Measurements from ENCODE around the gene TRPM5. TPM values are rescaled to one million over a fixed set of nuclear protein-coding genes. Genes with fewer than 3 reads are reported as not detected.

Gene TRPM5
- total and polyA plus RNA-seq, 2 donors (not counting 1 experiment from before 2014, with no cell fraction given), result 0.03 TPM; not detected in 1

DNA sequence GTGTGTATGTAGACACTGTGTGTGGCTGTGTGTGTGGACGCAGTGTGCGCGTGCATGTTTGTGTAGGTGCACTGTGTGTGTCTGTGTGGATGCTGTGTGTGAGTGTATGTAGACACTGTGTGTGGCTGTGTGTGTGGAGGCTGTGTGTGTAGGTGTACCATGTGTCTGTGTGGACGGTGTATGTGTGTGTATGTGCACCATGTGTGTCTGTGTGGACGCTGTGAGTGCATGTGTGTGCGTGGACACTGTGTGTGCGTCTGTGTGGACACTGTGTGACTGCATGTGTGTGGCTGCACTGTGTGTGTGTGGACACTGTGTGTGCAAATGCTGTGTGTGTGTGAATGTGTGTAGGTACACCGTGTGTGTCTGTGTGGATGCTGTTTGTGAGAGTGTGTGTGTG lies 10.3 kb downstream of the TRPM5 start:
- Histone ChIP-seq H3K4me3 (ENCODE audit: control extremely low read depth in 1 of 5, extremely low read depth in 1 of 5, insufficient read depth in 1 of 5, low read depth in 2 of 5, low read length in 4 of 5) (no peak overlapping the region), H3K27me3 (replicated peaks in 1 of 4; ENCODE audit: control extremely low read depth in 1 of 4, control insufficient read depth in 3 of 4, insufficient read depth in 4 of 4, low read length in 3 of 4) (peaks cover 0 to 10% (median 1%) of the 10 kb centered on the region in 4 experiments), H3K27ac (ENCODE audit: low read length in 2 of 2) (no peak overlapping the region), H4K20me1 (ENCODE audit: control insufficient read depth, insufficient read depth, low read length, poor library complexity, severe bottlenecking) (no peaks in the 10 kb centered on the region), H3K9me3 (ENCODE audit: control extremely low read depth in 1 of 3, control insufficient read depth in 2 of 3, insufficient read depth in 1 of 3, low read length in 2 of 3) (peaks cover 0 to 14% (median 0%) of the 10 kb centered on the region in 3 donors), H3K79me2 (ENCODE audit: control insufficient read depth, insufficient read depth, low read length) (no peaks in the 10 kb centered on the region), H3K4me2 (replicated peaks; ENCODE audit: low read depth, low read length, poor library complexity, severe bottlenecking) (no peak overlapping the region), H3K36me3 (replicated peaks in 1 of 2; ENCODE audit: control extremely low read depth in 1 of 2, control insufficient read depth in 1 of 2, extremely low read depth in 1 of 2, insufficient read depth in 2 of 2, low read length in 1 of 2) (no peaks in the 10 kb centered on the region), H2AFZ (ENCODE audit: insufficient read depth, low read depth, low read length, poor library complexity, severe bottlenecking) (no peak overlapping the region), H3K4me1 (ENCODE audit: control insufficient read depth in 2 of 2, insufficient read depth in 2 of 2, low read length in 2 of 2) (no peaks in the 10 kb centered on the region), H3K9ac (ENCODE audit: low read length) (no peak overlapping the region)
- ATAC-seq (ENCODE audit: low read depth), result no peak
- Mint-ChIP-seq H3K27ac (no peak overlapping the region), H3K4me3 (no peak overlapping the region), H3K9me3 (ENCODE audit: insufficient read depth) (no peaks in the 10 kb centered on the region), H3K4me1 (no peaks in the 10 kb centered on the region), H3K27me3 (peaks cover 3% of the 10 kb centered on the region)
- ChIA-PET CTCF (no interaction called here), POLR2A (no interaction called here)
- DNase-seq, result no peak
- TF ChIP-seq, protein P1, sequence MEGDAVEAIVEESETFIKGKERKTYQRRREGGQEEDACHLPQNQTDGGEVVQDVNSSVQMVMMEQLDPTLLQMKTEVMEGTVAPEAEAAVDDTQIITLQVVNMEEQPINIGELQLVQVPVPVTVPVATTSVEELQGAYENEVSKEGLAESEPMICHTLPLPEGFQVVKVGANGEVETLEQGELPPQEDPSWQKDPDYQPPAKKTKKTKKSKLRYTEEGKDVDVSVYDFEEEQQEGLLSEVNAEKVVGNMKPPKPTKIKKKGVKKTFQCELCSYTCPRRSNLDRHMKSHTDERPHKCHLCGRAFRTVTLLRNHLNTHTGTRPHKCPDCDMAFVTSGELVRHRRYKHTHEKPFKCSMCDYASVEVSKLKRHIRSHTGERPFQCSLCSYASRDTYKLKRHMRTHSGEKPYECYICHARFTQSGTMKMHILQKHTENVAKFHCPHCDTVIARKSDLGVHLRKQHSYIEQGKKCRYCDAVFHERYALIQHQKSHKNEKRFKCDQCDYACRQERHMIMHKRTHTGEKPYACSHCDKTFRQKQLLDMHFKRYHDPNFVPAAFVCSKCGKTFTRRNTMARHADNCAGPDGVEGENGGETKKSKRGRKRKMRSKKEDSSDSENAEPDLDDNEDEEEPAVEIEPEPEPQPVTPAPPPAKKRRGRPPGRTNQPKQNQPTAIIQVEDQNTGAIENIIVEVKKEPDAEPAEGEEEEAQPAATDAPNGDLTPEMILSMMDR (IDR thresholded peaks at IDR 0.05), result no peak
- no peak for TF ChIP-seq EZH2 (IDR thresholded peaks at IDR 0.05; ENCODE audit: borderline replicate concordance, insufficient read depth, low read depth, low read length, poor library complexity, severe bottlenecking)
- intact Hi-C loops (cut with micrococcal nuclease), result no loop called here
- 99% methylated on average over 8 of the region's 8 CpGs for WGBS (ENCODE audit: insufficient coverage)

DNA sequence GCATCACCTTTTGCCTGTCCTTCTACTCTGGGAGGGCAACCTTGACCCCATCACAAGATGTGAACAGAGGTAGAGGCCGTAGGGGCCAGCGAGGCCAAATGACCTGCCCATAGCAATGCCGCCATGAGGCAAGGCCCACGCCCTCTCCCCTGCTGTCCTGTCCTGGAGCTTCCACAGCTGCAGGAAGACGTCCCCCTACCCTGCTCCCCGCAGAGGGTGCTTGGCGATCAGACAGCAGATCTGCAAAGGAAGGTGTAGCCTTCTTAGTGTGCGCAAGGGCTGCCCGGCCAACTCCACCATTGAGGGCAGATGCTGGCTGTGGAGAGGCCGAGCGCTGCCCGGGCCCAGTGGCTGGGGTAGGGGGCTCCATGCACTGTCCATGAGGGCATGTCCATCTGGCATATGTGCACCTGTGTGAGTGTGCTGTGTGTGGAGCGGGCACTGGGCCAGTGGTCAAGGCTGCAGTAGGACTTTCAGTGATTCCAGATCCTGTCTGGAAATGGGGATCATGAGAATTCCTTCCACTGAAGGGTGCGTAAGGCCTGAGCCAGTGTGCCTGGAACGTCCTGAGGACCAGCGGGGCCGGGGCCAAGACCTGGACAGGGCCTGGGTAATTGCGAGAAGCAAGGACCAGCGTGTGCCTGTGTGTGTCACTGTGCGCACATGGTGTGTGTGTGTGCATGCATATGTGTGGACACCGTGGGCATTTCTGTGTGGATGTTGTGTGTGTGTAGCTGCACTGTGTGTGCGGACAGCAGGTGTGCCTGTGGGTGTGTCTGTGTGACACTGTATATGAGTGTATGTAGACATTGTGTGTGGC lies 11.0 kb downstream of the TRPM5 start:
- no peak for TF ChIP-seq EZH2 (IDR thresholded peaks at IDR 0.05; ENCODE audit: borderline replicate concordance, insufficient read depth, low read depth, low read length, poor library complexity, severe bottlenecking)
- TF ChIP-seq, protein P1 (IDR thresholded peaks at IDR 0.05), result no peak
- Histone ChIP-seq H3K4me3 (ENCODE audit: control extremely low read depth in 1 of 5, extremely low read depth in 1 of 5, insufficient read depth in 1 of 5, low read depth in 2 of 5, low read length in 4 of 5) (no peak overlapping the region), H3K9ac (ENCODE audit: low read length) (no peak overlapping the region), H3K27me3 (replicated peaks in 1 of 4; ENCODE audit: control extremely low read depth in 1 of 4, control insufficient read depth in 3 of 4, insufficient read depth in 4 of 4, low read length in 3 of 4) (peaks cover 0 to 10% (median 1%) of the 10 kb centered on the region in 4 experiments), H3K4me2 (replicated peaks; ENCODE audit: low read depth, low read length, poor library complexity, severe bottlenecking) (no peak overlapping the region), H3K79me2 (ENCODE audit: control insufficient read depth, insufficient read depth, low read length) (no peaks in the 10 kb centered on the region), H3K9me3 (ENCODE audit: control extremely low read depth in 1 of 3, control insufficient read depth in 2 of 3, insufficient read depth in 1 of 3, low read length in 2 of 3) (peaks cover 0 to 14% (median 0%) of the 10 kb centered on the region in 3 donors), H3K36me3 (replicated peaks in 1 of 2; ENCODE audit: control extremely low read depth in 1 of 2, control insufficient read depth in 1 of 2, extremely low read depth in 1 of 2, insufficient read depth in 2 of 2, low read length in 1 of 2) (no peaks in the 10 kb centered on the region), H3K4me1 (ENCODE audit: control insufficient read depth in 2 of 2, insufficient read depth in 2 of 2, low read length in 2 of 2) (no peaks in the 10 kb centered on the region), H4K20me1 (ENCODE audit: control insufficient read depth, insufficient read depth, low read length, poor library complexity, severe bottlenecking) (no peaks in the 10 kb centered on the region), H2AFZ (ENCODE audit: insufficient read depth, low read depth, low read length, poor library complexity, severe bottlenecking) (no peak overlapping the region), H3K27ac (ENCODE audit: low read length in 2 of 2) (no peak overlapping the region)
- Mint-ChIP-seq H3K27me3 (peaks cover 3% of the 10 kb centered on the region), H3K4me3 (no peak overlapping the region), H3K27ac (no peak overlapping the region), H3K4me1 (no peaks in the 10 kb centered on the region), H3K9me3 (ENCODE audit: insufficient read depth) (no peaks in the 10 kb centered on the region)
- WGBS (ENCODE audit: insufficient coverage), result 95% methylated on average over 21 of the region's 22 CpGs
- ATAC-seq (ENCODE audit: low read depth), result no peak
- POLR2A ChIA-PET, result no interaction called here
- CTCF ChIA-PET, result interaction anchor here (1.0 to 1.3 kb wide), 2 partner anchors 96 to 454 kb away, joined by 3 to 4 read pairs; no protein-coding TSS in a partner anchor
- intact Hi-C loops (cut with micrococcal nuclease), result no loop called here
- no peak for DNase-seq
